ENCODE results near the gene CEACAM5.

Gene CEACAM5

DNA sequence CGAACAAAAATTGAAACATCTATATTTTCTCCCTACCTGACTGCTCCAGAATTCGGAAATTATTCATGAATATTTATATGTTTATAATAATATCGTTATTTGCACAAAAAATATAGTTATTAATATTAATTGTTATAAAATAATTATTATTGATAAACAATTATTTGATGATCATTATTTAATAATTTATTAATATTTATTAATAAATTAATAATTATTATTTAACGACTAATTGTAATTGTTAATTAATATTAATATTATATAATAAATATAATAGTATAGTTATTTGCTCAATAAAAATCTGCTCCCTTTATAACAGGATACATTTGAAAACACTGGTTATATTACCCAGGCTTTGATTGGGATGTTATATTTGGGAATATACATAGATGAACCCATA lies 61.2 kb downstream of the CEACAM5 start:
- H3K4me1 Mint-ChIP-seq = no peaks in the 10 kb centered on the region
- no peak overlapping the region for H3K4me3 Mint-ChIP-seq
- no peaks in the 10 kb centered on the region for H3K36me3 Mint-ChIP-seq
- H3K27ac Mint-ChIP-seq = no peak overlapping the region
- no peaks in the 10 kb centered on the region for H3K9me3 Mint-ChIP-seq
- no peak for ATAC-seq (replicated peaks)
- no peak for DNase-seq
- peaks cover 12 to 22% of the 10 kb centered on the region in 2 donors for H3K27me3 Mint-ChIP-seq

DNA sequence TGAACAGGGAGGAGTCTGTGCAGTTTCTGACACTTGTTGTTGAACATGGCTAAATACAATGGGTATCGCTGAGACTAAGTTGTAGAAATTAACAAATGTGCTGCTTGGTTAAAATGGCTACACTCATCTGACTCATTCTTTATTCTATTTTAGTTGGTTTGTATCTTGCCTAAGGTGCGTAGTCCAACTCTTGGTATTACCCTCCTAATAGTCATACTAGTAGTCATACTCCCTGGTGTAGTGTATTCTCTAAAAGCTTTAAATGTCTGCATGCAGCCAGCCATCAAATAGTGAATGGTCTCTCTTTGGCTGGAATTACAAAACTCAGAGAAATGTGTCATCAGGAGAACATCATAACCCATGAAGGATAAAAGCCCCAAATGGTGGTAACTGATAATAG lies 63.0 kb downstream of the CEACAM5 start:
- no peaks in the 10 kb centered on the region for H3K36me3 Mint-ChIP-seq
- no peak overlapping the region for H3K27ac Mint-ChIP-seq
- no peaks in the 10 kb centered on the region for H3K4me1 Mint-ChIP-seq
- H3K27me3 Mint-ChIP-seq = peaks cover 9 to 13% of the 10 kb centered on the region in 2 donors
- no peaks in the 10 kb centered on the region for H3K9me3 Mint-ChIP-seq
- DNase-seq (no peak), ATAC-seq (replicated peaks) (peak in 1 of 2 donors; percentile 39)
- no peak overlapping the region for H3K4me3 Mint-ChIP-seq

DNA sequence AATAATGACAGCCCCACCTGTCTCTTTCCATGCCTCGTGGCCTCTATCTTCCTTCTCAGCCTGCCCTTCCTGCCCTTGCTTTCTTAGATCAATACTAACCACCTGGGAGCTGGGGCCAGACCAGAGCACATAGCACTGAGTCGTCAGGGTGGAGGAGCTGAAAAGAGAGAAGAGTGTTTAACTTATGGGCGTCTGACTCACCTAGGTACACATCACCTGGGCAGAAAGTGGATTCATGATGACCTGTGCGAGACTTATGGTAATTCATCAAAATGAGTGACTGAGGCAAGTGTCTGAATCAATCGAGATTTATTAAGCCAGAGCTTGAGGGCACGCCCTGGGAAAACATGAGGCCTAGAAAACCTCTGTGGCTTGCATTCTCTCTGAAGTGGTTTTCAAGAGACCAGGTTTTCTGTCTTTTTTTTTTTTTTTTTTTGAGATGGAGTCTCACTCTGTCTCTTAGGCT lies 66.1 kb downstream of the CEACAM5 start:
- Mint-ChIP-seq H3K4me3 (no peak overlapping the region), H3K9me3 (no peaks in the 10 kb centered on the region), H3K27ac (no peak overlapping the region), H3K36me3 (no peaks in the 10 kb centered on the region), H3K4me1 (no peaks in the 10 kb centered on the region), H3K27me3 (peaks cover 11 to 15% of the 10 kb centered on the region in 2 donors)
- DNase-seq (no peak), ATAC-seq (replicated peaks) (no peak)

GRCh38 chr19:41776700-41777099 lies 68.3 kb downstream of the CEACAM5 start:
- H3K27me3 Mint-ChIP-seq = peaks cover 11 to 15% of the 10 kb centered on the region in 2 donors

More at GRCh38 chr19:41776700-41777099, 68.3 kb downstream of the CEACAM5 start:
- no peaks in the 10 kb centered on the region for H3K4me1 Mint-ChIP-seq
- no peaks in the 10 kb centered on the region for H3K9me3 Mint-ChIP-seq
- no peak overlapping the region for H3K27ac Mint-ChIP-seq
- no peak for ATAC-seq (replicated peaks)
- DNase-seq = no peak
- H3K4me3 Mint-ChIP-seq = no peak overlapping the region
- no peaks in the 10 kb centered on the region for H3K36me3 Mint-ChIP-seq
